H1 (cell line): ENCODE data around the gene PFDN6. TPM values are rescaled to one million over a fixed set of nuclear protein-coding genes. Genes with fewer than 3 reads are reported as not detected.

Experiments used
- CTCF ChIA-PET: fragments of 300-600 bp; sonication (Branson Sonifier 250); formaldehyde crosslinking; loops from one replicate; lab custom pipeline; 2021; ENCODE audit not compliant: partially characterized antibody; lab: Charles Lee
- POLR2A ChIA-PET: fragments of 300-600 bp; sonication (Branson Sonifier 250); formaldehyde crosslinking; loops from one replicate; lab custom pipeline; 2021; ENCODE audit warnings: inconsistent platforms; ENCODE audit not compliant: partially characterized antibody; lab: Charles Lee
- DNase-seq, 2 experiments: peaks; one replicate each; pipeline versions ENCODE4 v3.0.0 to v3.0.0-alpha.2; 2010 to 2022; ENCODE audit warnings: low spot score in 2 of 2, low read depth in 1 of 2, mixed read lengths in 1 of 2
- FAIRE-seq: peaks from 2 replicates; lab custom pipeline; 2011; peaks lifted over from hg19 to GRCh38; lab: Jason Lieb, UNC
- H2AFZ ChIP-seq: 2 replicates; pipeline ENCODE4 v1.8.1; 2012; ENCODE audit warnings: low read length, inconsistent platforms
- H2AK5ac ChIP-seq: 2 replicates; pipeline ENCODE4 v1.6.1; 2013; ENCODE audit warnings: low read depth, low read length
- H2BK120ac ChIP-seq: replicated peaks from 2 replicates; pipeline ENCODE3; 2013; ENCODE audit warnings: low read depth, low read length, inconsistent platforms
- H2BK12ac ChIP-seq: 2 replicates; pipeline ENCODE4 v1.6.1; 2013; ENCODE audit warnings: low read depth, low read length
- H2BK15ac ChIP-seq: 2 replicates; pipeline ENCODE4 v1.6.1; 2013; ENCODE audit warnings: low read length
- H2BK20ac ChIP-seq: 2 replicates; pipeline ENCODE4 v1.6.1; 2013; ENCODE audit warnings: low read length
- H2BK5ac ChIP-seq: 2 replicates; pipeline ENCODE4 v1.6.1; 2013; ENCODE audit warnings: low read depth, low read length
- H3K14ac ChIP-seq: 2 replicates; pipeline ENCODE4 v1.6.1; 2013; ENCODE audit warnings: inconsistent platforms; ENCODE audit not compliant: insufficient read length
- H3K18ac ChIP-seq: 2 replicates; pipeline ENCODE4 v1.6.1; 2013; ENCODE audit warnings: low read length; ENCODE audit errors: extremely low read depth
- H3K23ac ChIP-seq: 2 replicates; pipeline ENCODE4 v1.6.1; 2013; ENCODE audit warnings: inconsistent platforms; ENCODE audit not compliant: insufficient read length
- H3K23me2 ChIP-seq: 2 replicates; pipeline ENCODE4 v1.6.1; 2013; ENCODE audit warnings: low read depth, low read length
- H3K27ac ChIP-seq: 2 replicates; pipeline ENCODE4 v1.6.1; 2011; ENCODE audit warnings: low read depth, low read length, inconsistent platforms
- H3K27me3 ChIP-seq, 4 experiments: replicated peaks in 1 of 4; 1 replicate in 1 of 4; 2 replicates in 3 of 4; pipeline versions ENCODE4 v1.6.1 to v1.8.1; 2011 to 2013; ENCODE audit warnings: low read length in 3 of 4, mild to moderate bottlenecking in 3 of 4, inconsistent platforms in 2 of 4, mixed read lengths in 2 of 4, moderate library complexity in 1 of 4; ENCODE audit not compliant: control insufficient read depth in 3 of 4, insufficient read depth in 3 of 4; ENCODE audit errors: extremely low read depth in 1 of 4
- H3K36me3 ChIP-seq, 4 experiments: 2 replicates each; pipeline versions ENCODE4 v1.6.1 to v1.8.1; 2011 to 2013; ENCODE audit warnings: mild to moderate bottlenecking in 4 of 4, low read length in 3 of 4, moderate library complexity in 2 of 4, control low read depth in 1 of 4, inconsistent platforms in 1 of 4; ENCODE audit not compliant: insufficient read depth in 4 of 4, control insufficient read depth in 2 of 4
- H3K4ac ChIP-seq: replicated peaks from 2 replicates; pipeline ENCODE3; 2013; ENCODE audit warnings: low read length, low read depth, mixed read lengths, inconsistent platforms; ENCODE audit not compliant: insufficient read length
- H3K4me1 ChIP-seq, 4 experiments: replicated peaks in 1 of 4; 1 replicate in 1 of 4; 2 replicates in 3 of 4; pipeline versions ENCODE4 v1.6.1 to v1.8.1; 2011 to 2013; ENCODE audit warnings: low read length in 3 of 4, inconsistent platforms in 2 of 4, mixed read lengths in 1 of 4; ENCODE audit not compliant: insufficient read depth in 4 of 4, control insufficient read depth in 3 of 4
- H3K4me2 ChIP-seq, 2 experiments: 2 replicates each; pipeline versions ENCODE4 v1.6.1 to v1.8.1; 2011 to 2013; ENCODE audit warnings: low read depth in 2 of 2, low read length in 2 of 2, control low read depth in 1 of 2, inconsistent platforms in 1 of 2, mild to moderate bottlenecking in 1 of 2; ENCODE audit not compliant: insufficient read depth in 1 of 2
- H3K4me3 ChIP-seq, 4 experiments: fragments of 200-600, 300-600 bp in 1 of 4; sonication (generic), shearing (Covaris generic), sonication (Bioruptor Twin) in 1 of 4; 2 replicates each; pipeline versions ENCODE4 v1.5.1 to v1.8.1; 2011 to 2016; ENCODE audit warnings: low read length in 4 of 4, low read depth in 3 of 4, control low read depth in 2 of 4, inconsistent platforms in 2 of 4, mild to moderate bottlenecking in 2 of 4, mixed read lengths in 1 of 4, moderate library complexity in 1 of 4; ENCODE audit not compliant: insufficient read depth in 2 of 4; ENCODE audit errors: extremely low read depth in 1 of 4
- H3K56ac ChIP-seq: replicated peaks from 2 replicates; pipeline ENCODE3; 2013; ENCODE audit warnings: low read depth, mild to moderate bottlenecking, mixed read lengths, low read length, inconsistent platforms; ENCODE audit not compliant: insufficient read length
- H3K79me1 ChIP-seq: 2 replicates; pipeline ENCODE4 v1.6.1; 2013; ENCODE audit warnings: low read depth, low read length, control low read depth
- H3K79me2 ChIP-seq, 2 experiments: 2 replicates each; pipeline versions ENCODE4 v1.6.1 to v1.8.1; 2012 to 2013; ENCODE audit warnings: low read length in 2 of 2, mild to moderate bottlenecking in 2 of 2, inconsistent platforms in 1 of 2; ENCODE audit not compliant: insufficient read depth in 2 of 2, control insufficient read depth in 1 of 2
- H3K9ac ChIP-seq, 4 experiments: replicated peaks in 1 of 4; 1 replicate in 1 of 4; 2 replicates in 3 of 4; pipeline versions ENCODE4 v1.6.1 to v1.8.1; 2011 to 2013; ENCODE audit warnings: low read depth in 3 of 4, low read length in 3 of 4, control low read depth in 2 of 4, mild to moderate bottlenecking in 2 of 4, moderate library complexity in 2 of 4, inconsistent platforms in 1 of 4; ENCODE audit errors: extremely low read depth in 1 of 4
- H3K9me3 ChIP-seq, 2 experiments: 2 replicates each; pipeline versions ENCODE4 v1.6.1 to v1.8.1; 2012 to 2013; ENCODE audit warnings: mild to moderate bottlenecking in 2 of 2, moderate library complexity in 2 of 2, control low read depth in 1 of 2, inconsistent platforms in 1 of 2, low read depth in 1 of 2, low read length in 1 of 2, mixed read lengths in 1 of 2; ENCODE audit not compliant: insufficient read depth in 2 of 2
- H4K20me1 ChIP-seq, 2 experiments: replicated peaks in 1 of 2; 2 replicates each; pipeline versions ENCODE3 to v1.8.1; 2011 to 2013; ENCODE audit warnings: inconsistent platforms in 2 of 2, low read length in 2 of 2, mild to moderate bottlenecking in 1 of 2; ENCODE audit not compliant: insufficient read depth in 2 of 2, control insufficient read depth in 1 of 2
- H4K5ac ChIP-seq: 2 replicates; pipeline ENCODE4 v1.6.1; 2013; ENCODE audit warnings: low read length, low read depth, mixed read lengths, inconsistent platforms; ENCODE audit not compliant: insufficient read length
- H4K8ac ChIP-seq: 2 replicates; pipeline ENCODE4 v1.8.0; 2013; ENCODE audit warnings: mild to moderate bottlenecking, moderate library complexity, low read length, inconsistent platforms; ENCODE audit not compliant: insufficient read depth; ENCODE audit errors: extremely low read depth
- H4K91ac ChIP-seq: replicated peaks from 2 replicates; pipeline ENCODE3; 2013; ENCODE audit warnings: low read length, mixed read lengths, inconsistent platforms; ENCODE audit not compliant: insufficient read length
- POLR2A ChIP-seq, 2 experiments: IDR thresholded peaks; 1 replicate in 1 of 2; 2 replicates in 1 of 2; pipeline ENCODE4 v1.6.1; 2011; ENCODE audit warnings: low read depth in 2 of 2, low read length in 2 of 2, mild to moderate bottlenecking in 2 of 2; ENCODE audit errors: control extremely low read depth in 1 of 2
- WGBS, 2 experiments: shearing (Covaris generic) in 1 of 2; methylation state at CpG; one replicate each; pipeline versions ENCODE4 v1.1.6 to v1.1.7; 2013 to 2015; ENCODE audit warnings: low lambda C conversion rate in 2 of 2, mixed read lengths in 2 of 2, inconsistent platforms in 1 of 2, low coverage in 1 of 2, missing lambda C conversion rate in 1 of 2; ENCODE audit not compliant: insufficient replicate concordance in 2 of 2, insufficient coverage in 1 of 2, insufficient read length in 1 of 2; ENCODE audit errors: extremely low coverage in 1 of 2, missing lambda C conversion rate in 1 of 2; 5-methylcytosine and 5-hydroxymethylcytosine counted together
- polyA plus RNA-seq, 7 experiments: library from polyadenylated mRNA; depleted of rRNA in 3 of 7; stranded (reverse) in 5 of 7; unstranded in 2 of 7; fragments of >200 nt in 5 of 7; fragments of 200-250 nt in 2 of 7; gene quantifications; 1 replicate in 5 of 7; 2 replicates in 1 of 7; 4 replicates in 1 of 7; pipeline versions ENCODE4 v1.2.1 to v1.2.3, GENCODE V29; 2011 to 2013; ENCODE audit warnings: missing spikeins in 2 of 7, mixed read lengths in 2 of 7
- total RNA-seq: library from RNA; stranded (reverse); fragmentation: NEBNext Ultra II Directional; extraction: Animal tissue kit (Norgen Biotek cat#: 25700); gene quantifications from 2 replicates; pipeline ENCODE4 v1.2.1, GENCODE V29; 2021

The PFDN6 gene
- total and polyA plus RNA-seq, 2 of the 8 experiments (the other 6 are each of a cell fraction or from before 2014, with no cell fraction given): 32.0 to 95.7 TPM

DNA sequence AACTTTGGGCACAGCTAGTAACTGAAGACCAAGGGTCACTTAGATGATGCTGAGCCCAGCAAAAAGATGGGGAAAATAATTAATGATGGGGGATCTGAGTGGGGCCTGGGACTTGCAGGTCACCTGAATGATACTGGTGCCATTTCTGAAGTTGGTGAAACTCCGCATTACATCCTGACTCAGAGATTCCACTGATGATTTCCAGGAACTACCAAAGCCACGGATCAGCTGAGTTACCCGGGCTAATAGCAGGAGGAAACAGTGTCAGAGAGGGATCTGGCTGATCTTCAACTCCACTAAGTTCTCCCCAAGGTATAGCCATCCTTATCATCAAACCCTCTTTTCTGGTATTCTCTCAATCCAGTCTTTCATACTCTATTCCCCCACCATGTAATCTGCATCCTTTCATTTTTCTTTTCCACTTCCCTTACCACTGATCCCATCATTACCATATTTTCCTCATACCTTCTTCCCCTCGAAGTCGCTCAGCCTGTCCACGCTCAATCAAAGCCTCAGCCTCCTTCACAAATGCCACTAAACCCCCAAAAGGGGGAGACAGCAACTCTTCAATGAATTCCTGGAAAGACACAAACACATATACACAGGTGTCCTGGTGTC is 37.9 kb upstream of the PFDN6 start:
- 94 to 100% methylated on average over 2 to 6 of the region's 6 CpGs for WGBS, 2 experiments
- DNase-seq: no peak
- Histone ChIP-seq H2AFZ (no peak overlapping the region), H3K18ac (no peak overlapping the region), H3K9ac (no peak overlapping the region), H4K91ac (no peak overlapping the region), H2BK120ac (no peak overlapping the region), H3K23ac (no peak overlapping the region), H3K79me2 (no peaks in the 10 kb centered on the region), H3K56ac (no peak overlapping the region), H4K8ac (no peak overlapping the region), H3K27me3 (peaks cover 0 to 17% (median 9%) of the 10 kb centered on the region in 4 experiments; a peak in 6 of 7 replicates), H4K20me1 (no peaks in the 10 kb centered on the region), H3K4me1 (peaks cover 0 to 10% (median 7%) of the 10 kb centered on the region in 4 experiments; a peak in 4 of 7 replicates), H4K5ac (no peak overlapping the region), H2BK5ac (no peak overlapping the region), H3K23me2 (peaks cover 9% of the 10 kb centered on the region; the same call in 1 of the 2 replicates), H2BK12ac (no peak overlapping the region)
- no peak for FAIRE-seq
- CTCF ChIA-PET: interaction anchor here (0.7 to 7.9 kb wide), 8 partner anchors 8 to 266 kb away, joined by 3 to 107 read pairs (median 18); partner anchors contain the start of genes B3GALT4, HSD17B8 and RING1
- TF ChIP-seq POLR2A (IDR thresholded peaks at IDR 0.05; ENCODE audit: control extremely low read depth in 1 of 2, low read depth in 2 of 2, low read length in 2 of 2): no peak
- TF ChIP-seq, all 59 proteins: peak for 0
- Histone ChIP-seq H3K4me2 (no peak overlapping the region), H3K27ac (no peak overlapping the region), H3K4me3 (no peak overlapping the region), H2AK5ac (no peak overlapping the region), H2BK20ac (no peak overlapping the region), H3K79me1 (no peaks in the 10 kb centered on the region), H3K14ac (no peak overlapping the region), H3K36me3 (peaks cover 0 to 2% (median 0%) of the 10 kb centered on the region in 4 experiments; a peak in 1 of 8 replicates), H2BK15ac (no peak overlapping the region), H3K9me3 (no peaks in the 10 kb centered on the region), H3K4ac (no peak overlapping the region)
- POLR2A ChIA-PET: interaction anchor here (0.8 to 3.0 kb wide), 5 partner anchors 9 to 53 kb away, joined by 3 to 26 read pairs (median 12); partner anchors contain the start of genes B3GALT4, RPS18 and VPS52
